ENCODE measurements around the gene ATG7.
"Not testable (repeated sequence)": the region's sequence is repeated elsewhere in the genome, so short reads cannot be mapped to it uniquely, and the experiment has no call there.

ATG7 gene

DNA sequence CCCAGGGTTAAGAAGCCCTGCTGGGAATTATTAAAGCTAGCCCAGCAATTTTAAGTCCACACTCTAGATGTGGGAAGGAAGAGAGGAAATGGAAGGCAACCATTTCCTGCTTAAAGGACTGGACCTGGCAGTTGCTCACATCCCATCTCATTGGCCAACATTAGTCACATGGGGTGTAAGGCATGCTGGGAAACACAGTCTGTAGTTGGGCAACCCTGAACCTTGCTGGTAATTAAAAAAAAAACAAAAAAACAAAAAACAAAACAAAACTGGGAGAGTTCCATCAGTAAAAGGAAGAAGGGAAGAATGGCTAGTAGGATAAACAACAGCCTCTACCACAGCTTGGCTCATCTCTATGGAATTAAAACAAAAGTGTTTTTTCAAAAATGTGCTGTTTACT lies 235.5 kb downstream of the ATG7 start:
- TF ChIP-seq, protein P1, sequence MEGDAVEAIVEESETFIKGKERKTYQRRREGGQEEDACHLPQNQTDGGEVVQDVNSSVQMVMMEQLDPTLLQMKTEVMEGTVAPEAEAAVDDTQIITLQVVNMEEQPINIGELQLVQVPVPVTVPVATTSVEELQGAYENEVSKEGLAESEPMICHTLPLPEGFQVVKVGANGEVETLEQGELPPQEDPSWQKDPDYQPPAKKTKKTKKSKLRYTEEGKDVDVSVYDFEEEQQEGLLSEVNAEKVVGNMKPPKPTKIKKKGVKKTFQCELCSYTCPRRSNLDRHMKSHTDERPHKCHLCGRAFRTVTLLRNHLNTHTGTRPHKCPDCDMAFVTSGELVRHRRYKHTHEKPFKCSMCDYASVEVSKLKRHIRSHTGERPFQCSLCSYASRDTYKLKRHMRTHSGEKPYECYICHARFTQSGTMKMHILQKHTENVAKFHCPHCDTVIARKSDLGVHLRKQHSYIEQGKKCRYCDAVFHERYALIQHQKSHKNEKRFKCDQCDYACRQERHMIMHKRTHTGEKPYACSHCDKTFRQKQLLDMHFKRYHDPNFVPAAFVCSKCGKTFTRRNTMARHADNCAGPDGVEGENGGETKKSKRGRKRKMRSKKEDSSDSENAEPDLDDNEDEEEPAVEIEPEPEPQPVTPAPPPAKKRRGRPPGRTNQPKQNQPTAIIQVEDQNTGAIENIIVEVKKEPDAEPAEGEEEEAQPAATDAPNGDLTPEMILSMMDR (IDR thresholded peaks at IDR 0.05; ENCODE audit: low read depth, low read length, missing control alignments): no peak
- in situ Hi-C loops (cut with HindIII; ENCODE audit: low sequenced_read_pairs): no loop called here
- DNase-seq (ENCODE audit: low read depth): no peak
- no peak overlapping the region for H3K4me3 ChIP-seq (ENCODE audit: low read depth, low read length)

DNA sequence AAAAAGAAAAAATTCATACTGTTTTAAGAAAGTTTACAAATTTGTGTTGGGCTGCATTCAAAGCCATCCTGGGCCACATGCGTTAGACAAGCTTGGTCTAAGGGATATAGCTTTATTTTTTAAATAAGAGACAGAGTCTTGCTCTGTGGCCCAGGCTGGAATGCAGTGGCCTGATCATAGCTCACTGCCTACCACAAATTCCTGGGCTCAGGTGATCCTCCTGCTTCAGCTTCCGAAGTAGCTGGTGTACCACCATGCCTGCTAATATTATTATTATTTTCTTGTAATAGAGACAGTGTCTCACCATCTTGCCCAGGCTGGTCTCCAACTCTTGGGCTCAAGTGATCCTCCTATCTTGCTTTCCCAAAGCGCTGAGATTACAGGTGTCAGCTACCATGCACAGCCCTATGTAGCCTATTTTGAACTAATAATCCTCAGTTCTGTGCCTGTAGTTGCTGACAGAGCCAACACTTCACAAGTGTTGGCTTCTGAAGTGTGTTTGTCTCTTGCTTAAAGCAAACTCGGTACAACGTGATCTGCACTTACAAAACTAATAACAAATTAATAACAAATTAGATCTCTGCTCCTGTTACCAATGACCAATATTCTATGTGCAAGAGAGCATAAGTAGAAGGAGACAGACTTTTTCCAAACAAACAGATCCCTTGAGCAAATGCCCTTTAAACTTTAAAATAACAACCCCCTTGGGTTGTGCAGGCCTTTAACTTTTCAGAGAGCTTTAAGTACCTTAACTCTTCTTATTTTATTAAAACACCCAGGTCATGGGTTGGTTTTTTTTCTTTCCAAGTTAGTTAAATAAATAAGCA lies 236.4 kb downstream of the ATG7 start:
- H3K4me3 ChIP-seq (ENCODE audit: low read depth, low read length): no peak overlapping the region
- in situ Hi-C loops (cut with HindIII; ENCODE audit: low sequenced_read_pairs): no loop called here
- no peak for DNase-seq (ENCODE audit: low read depth)
- TF ChIP-seq, protein P1 (IDR thresholded peaks at IDR 0.05; ENCODE audit: low read depth, low read length, missing control alignments): no peak

DNA sequence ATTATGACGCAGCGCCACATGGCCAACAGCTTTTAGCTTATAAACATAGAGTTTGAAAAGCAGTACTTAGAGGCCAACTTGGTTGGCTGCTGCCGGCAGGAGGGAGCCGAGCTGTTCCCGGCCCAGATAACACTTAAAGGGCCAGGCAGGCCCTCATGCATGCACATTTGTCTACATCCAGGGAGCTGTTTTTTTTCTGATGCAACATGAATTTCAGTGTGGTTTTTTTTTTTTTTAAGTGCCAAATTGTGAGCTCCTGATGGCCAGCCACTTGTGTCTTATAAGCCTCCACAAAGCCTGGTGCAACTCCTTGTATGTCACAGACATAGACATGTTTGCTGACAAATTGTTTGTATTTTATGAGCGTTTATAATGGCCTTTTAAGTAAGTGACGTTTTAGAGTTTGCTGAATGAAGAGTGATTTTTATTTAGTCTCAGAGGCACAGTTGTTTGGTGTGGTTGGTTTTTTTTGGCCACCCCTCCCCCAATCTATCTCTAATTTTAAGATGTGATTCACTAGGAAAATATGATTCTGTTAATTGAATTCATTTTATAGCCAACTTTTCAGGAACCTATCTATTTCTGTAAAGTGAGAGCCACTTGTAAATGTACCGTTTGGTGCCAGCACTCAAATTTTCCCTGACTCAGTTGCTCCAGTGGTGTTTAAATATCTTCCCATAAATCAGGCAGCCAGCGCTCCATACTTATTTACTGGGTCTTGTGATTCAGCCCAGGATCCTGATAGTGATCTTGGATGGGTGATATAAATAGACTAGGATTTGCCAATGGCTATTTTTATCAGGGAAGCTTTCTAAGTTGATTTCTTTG lies 237.2 kb downstream of the ATG7 start:
- TF ChIP-seq, protein P1 (IDR thresholded peaks at IDR 0.05; ENCODE audit: low read depth, low read length, missing control alignments): peak; percentile 32
- in situ Hi-C loops (cut with HindIII; ENCODE audit: low sequenced_read_pairs): no loop called here

DNA sequence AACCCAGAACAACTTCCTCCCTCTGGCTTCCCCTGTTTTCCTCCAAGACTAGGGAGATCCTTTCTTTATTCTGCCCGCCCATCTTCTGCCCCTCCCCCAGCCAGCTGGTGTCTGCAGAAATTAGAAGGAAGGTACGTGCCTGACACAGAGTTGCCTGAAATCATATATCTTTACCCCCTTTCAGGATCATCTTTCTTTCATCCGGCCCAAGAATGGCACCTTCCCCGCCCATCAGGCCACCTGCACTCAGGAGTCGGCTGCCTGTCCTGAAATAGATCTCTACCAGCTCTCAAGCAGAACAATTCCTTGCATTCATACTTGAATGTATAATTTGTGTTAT lies 237.8 kb downstream of the ATG7 start:
- in situ Hi-C loops (cut with HindIII; ENCODE audit: low sequenced_read_pairs): no loop called here
- no peak for DNase-seq (ENCODE audit: low read depth)
- TF ChIP-seq, protein P1 (IDR thresholded peaks at IDR 0.05; ENCODE audit: low read depth, low read length, missing control alignments): no peak
- H3K4me3 ChIP-seq (ENCODE audit: low read depth, low read length): no peak overlapping the region

More for the DNA sequence above, 237.2 kb downstream of the ATG7 start:
- H3K4me3 ChIP-seq (ENCODE audit: low read depth, low read length): no peak overlapping the region
- DNase-seq (ENCODE audit: low read depth): peak; percentile 84

DNA sequence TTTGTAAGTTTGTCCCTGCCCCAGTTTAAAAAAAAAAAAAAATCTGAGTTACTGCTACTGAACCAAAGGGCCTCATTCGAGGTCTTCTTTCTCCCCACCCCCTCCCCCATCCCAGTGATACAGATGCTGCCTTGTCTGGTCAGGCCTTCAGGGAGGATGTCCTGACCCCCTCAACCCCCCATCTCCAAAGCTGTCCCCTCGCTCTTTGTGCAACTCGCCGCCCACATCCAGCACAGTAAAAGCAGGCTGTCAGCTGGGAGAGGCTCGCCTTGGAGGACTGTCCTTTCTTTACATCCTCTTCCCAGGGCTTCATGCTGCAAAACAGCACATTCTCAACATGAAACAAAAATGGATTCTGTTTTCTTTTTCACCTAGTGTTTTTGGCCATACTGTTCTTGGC lies 238.2 kb downstream of the ATG7 start:
- no peak overlapping the region for H3K4me3 ChIP-seq (ENCODE audit: low read depth, low read length)
- TF ChIP-seq, protein P1 (IDR thresholded peaks at IDR 0.05; ENCODE audit: low read depth, low read length, missing control alignments): no peak
- DNase-seq (ENCODE audit: low read depth): no peak
- in situ Hi-C loops (cut with HindIII; ENCODE audit: low sequenced_read_pairs): no loop called here

DNA sequence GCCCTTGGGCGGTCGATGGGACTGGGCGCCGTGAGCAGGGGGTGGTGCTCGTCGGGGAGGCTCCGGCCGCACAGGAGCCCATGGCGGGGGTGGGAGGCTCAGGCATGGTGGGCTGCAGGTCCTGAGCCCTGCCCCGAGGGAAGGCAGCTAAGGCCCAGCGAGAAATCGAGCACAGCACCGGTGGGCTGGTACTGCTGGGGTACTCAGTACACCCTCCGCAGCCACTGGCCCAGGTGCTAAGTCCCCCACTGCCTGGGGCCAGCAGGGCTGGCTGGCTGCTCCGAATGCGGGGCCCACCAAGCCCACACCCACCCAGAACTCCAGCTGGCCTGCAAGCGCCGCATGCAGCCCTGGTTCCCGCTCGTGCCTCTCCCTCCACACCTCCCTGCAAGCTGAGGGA lies 239.4 kb downstream of the ATG7 start:
- DNase-seq (ENCODE audit: low read depth); H3K4me3 ChIP-seq (ENCODE audit: low read depth, low read length); in situ Hi-C loops (cut with HindIII; ENCODE audit: low sequenced_read_pairs): not testable (repeated sequence)

DNA sequence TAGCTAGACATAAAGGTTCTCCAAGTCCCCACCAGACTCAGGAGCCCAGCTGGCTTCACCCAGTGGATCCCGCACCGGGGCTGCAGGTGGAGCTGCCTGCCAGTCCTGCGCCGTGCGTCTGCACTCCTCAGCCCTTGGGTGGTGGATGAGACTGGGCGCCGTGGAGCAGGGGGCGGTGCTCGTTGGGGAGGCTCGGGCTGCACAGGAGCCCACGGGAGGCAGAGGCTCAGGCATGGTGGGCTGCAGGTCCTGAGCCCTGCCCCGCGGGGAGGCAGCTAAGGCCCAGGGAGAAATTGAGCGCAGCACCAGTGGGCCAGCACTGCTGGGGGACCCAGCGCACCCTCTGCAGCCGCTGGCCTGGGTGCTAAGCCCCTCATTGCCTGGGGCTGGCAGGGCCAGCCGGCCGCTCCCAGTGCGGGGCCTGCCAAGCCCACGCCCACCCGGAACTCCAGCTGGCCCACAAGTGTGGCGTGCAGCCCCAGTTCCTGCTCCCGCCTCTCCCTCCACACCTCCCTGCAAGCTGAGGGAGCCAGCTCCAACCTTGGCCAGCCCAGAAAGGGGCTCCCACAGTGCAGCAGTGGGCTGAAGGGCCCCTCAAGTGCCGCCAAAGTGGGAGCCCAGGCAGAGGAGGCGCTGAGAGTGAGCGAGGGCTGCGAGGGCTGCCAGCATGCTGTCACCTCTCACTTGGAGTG lies 241.1 kb downstream of the ATG7 start:
- H3K4me3 ChIP-seq (ENCODE audit: low read depth, low read length); in situ Hi-C loops (cut with HindIII; ENCODE audit: low sequenced_read_pairs); DNase-seq (ENCODE audit: low read depth): not testable (repeated sequence)

Measured in astrocyte of the cerebellum (primary cell).